ENCODE measurements around the gene INSRR.

Gene INSRR

GRCh38 chr1:156802421-156802935 is 56.4 kb downstream of the INSRR start:
- TF ChIP-seq FOXP2 (optimal IDR thresholded peaks at IDR 0.05; ENCODE audit: borderline replicate concordance, extremely low read depth, extremely low read length, insufficient read depth) (no peak), TAF1 (IDR thresholded peaks at IDR 0.05; ENCODE audit: borderline replicate concordance, insufficient read depth, low read length) (no peak), POLR2AphosphoS5 (IDR thresholded peaks at IDR 0.05; ENCODE audit: low read depth, low read length) (no peak), REST (IDR thresholded peaks at IDR 0.05; ENCODE audit: insufficient read depth in 1 of 2, low read depth in 2 of 2, low read length in 2 of 2) (no peak), SIN3A (IDR thresholded peaks at IDR 0.05; ENCODE audit: borderline replicate concordance, insufficient read depth, low read length) (no peak)

GRCh38 chr1:156801409-156802121 is 57.4 kb downstream of the INSRR start:
- TF ChIP-seq FOXP2 (optimal IDR thresholded peaks at IDR 0.05; ENCODE audit: borderline replicate concordance, extremely low read depth, extremely low read length, insufficient read depth) = peak; percentile 53
- TF ChIP-seq SIN3A (IDR thresholded peaks at IDR 0.05; ENCODE audit: borderline replicate concordance, insufficient read depth, low read length) = 0 out of 2 replicates have a peak, but pooled peaks have one; percentile 55
- TF ChIP-seq REST (IDR thresholded peaks at IDR 0.05; ENCODE audit: insufficient read depth in 1 of 2, low read depth in 2 of 2, low read length in 2 of 2) = no peak
- peak; percentile 63; the same call in 1 of the 2 replicates for TF ChIP-seq POLR2AphosphoS5 (IDR thresholded peaks at IDR 0.05; ENCODE audit: low read depth, low read length)
- TF ChIP-seq TAF1 (IDR thresholded peaks at IDR 0.05; ENCODE audit: borderline replicate concordance, insufficient read depth, low read length) = no peak

GRCh38 chr1:156797212-156797871 is 61.6 kb downstream of the INSRR start:
- TF ChIP-seq SIN3A (IDR thresholded peaks at IDR 0.05; ENCODE audit: borderline replicate concordance, insufficient read depth, low read length) = no peak
- no peak for TF ChIP-seq POLR2AphosphoS5 (IDR thresholded peaks at IDR 0.05; ENCODE audit: low read depth, low read length)
- TF ChIP-seq TAF1 (IDR thresholded peaks at IDR 0.05; ENCODE audit: borderline replicate concordance, insufficient read depth, low read length) = no peak
- TF ChIP-seq FOXP2 (optimal IDR thresholded peaks at IDR 0.05; ENCODE audit: borderline replicate concordance, extremely low read depth, extremely low read length, insufficient read depth) = no peak
- no peak for TF ChIP-seq REST (IDR thresholded peaks at IDR 0.05; ENCODE audit: insufficient read depth in 1 of 2, low read depth in 2 of 2, low read length in 2 of 2)

- TF ChIP-seq FOXP2 (optimal IDR thresholded peaks at IDR 0.05; ENCODE audit: borderline replicate concordance, extremely low read depth, extremely low read length, insufficient read depth) = no peak
- no peak for TF ChIP-seq SIN3A (IDR thresholded peaks at IDR 0.05; ENCODE audit: borderline replicate concordance, insufficient read depth, low read length)
- TF ChIP-seq REST (IDR thresholded peaks at IDR 0.05; ENCODE audit: insufficient read depth in 1 of 2, low read depth in 2 of 2, low read length in 2 of 2) = no peak
- no peak for TF ChIP-seq POLR2AphosphoS5 (IDR thresholded peaks at IDR 0.05; ENCODE audit: low read depth, low read length)
- TF ChIP-seq TAF1 (IDR thresholded peaks at IDR 0.05; ENCODE audit: borderline replicate concordance, insufficient read depth, low read length) = no peak
These were observed 62.4 kb downstream of the INSRR start for GRCh38 chr1:156796340-156797097.

All from PFSK-1 (cell line).